HepG2 (cell line): ENCODE data around the gene RBCK1. TPM values are rescaled to one million over a fixed set of nuclear protein-coding genes. Genes with fewer than 3 reads are reported as not detected.

Source experiments
- AGO2 ChIP-seq: fragments of 200-400 bp; formaldehyde crosslinking; optimal IDR thresholded peaks from 2 replicates; pipeline ENCODE3; 2017; ENCODE audit warnings: mild to moderate bottlenecking, low read depth, low read length, moderate library complexity
- CREB1 ChIP-seq, 2 experiments: fragments of 450-650 bp in 1 of 2; IDR thresholded peaks; 2 replicates each; pipeline ENCODE4 v1.6.1; 2016 to 2017; ENCODE audit warnings: control low read depth in 1 of 2, mild to moderate bottlenecking in 1 of 2, missing compliant biosample characterization in 1 of 2, missing genetic modification characterization in 1 of 2
- SRF ChIP-seq: IDR thresholded peaks from 2 replicates; pipeline ENCODE4 v1.6.1; 2011; ENCODE audit warnings: mild to moderate bottlenecking, low read depth, low read length, moderate library complexity
- ZBTB40 ChIP-seq, 2 experiments: fragments of 450-650 bp in 1 of 2; sonication (generic) in 1 of 2; formaldehyde crosslinking in 1 of 2; IDR thresholded peaks; 2 replicates each; pipeline versions ENCODE4 v1.6.1 to v1.8.0; 2016 to 2022; ENCODE audit warnings: antibody characterized with exemption in 1 of 2, mild to moderate bottlenecking in 1 of 2, missing genetic modification reagents in 1 of 2
- ZNF362 ChIP-seq: sonication (generic); formaldehyde crosslinking; IDR thresholded peaks from 2 replicates; pipeline ENCODE4 v1.4.0; 2020; ENCODE audit warnings: missing genetic modification reagents, mild to moderate bottlenecking, borderline replicate concordance
- polyA plus RNA-seq, 8 experiments: library from polyadenylated mRNA; depleted of rRNA in 3 of 8; stranded (reverse) in 7 of 8; unstranded in 1 of 8; fragments of >200 nt; fragmentation: Illumina TruSeq in 4 of 8; extraction: Trizol in 4 of 8; gene quantifications; 2 replicates each; pipeline versions ENCODE4 v1.2.1 to v1.2.3, GENCODE V29; 2011 to 2016; ENCODE audit warnings: low read depth in 4 of 8, missing spikeins in 1 of 8, mixed read lengths in 1 of 8; ENCODE audit not compliant: insufficient read depth in 1 of 8
- total RNA-seq, 5 experiments: library from RNA; depleted of rRNA; stranded (reverse); fragments of >200 nt; fragmentation: Illumina TruSeq; extraction: Trizol; gene quantifications; 2 replicates each; pipeline ENCODE4 v1.2.3, GENCODE V29; 2016; ENCODE audit warnings: low read depth in 1 of 5
- TF ChIP-seq, protein P1 (sequence below): sonication (generic); formaldehyde crosslinking; IDR thresholded peaks from 2 replicates; pipeline ENCODE4 v1.5.1; 2020; ENCODE audit warnings: mild to moderate bottlenecking, missing genetic modification reagents, moderate library complexity

Gene RBCK1
- total and polyA plus RNA-seq, 2 of the 13 experiments (the other 11 are each of a cell fraction or from before 2014, with no cell fraction given) = 149 to 215 TPM

GRCh38 chr20:427401-427800 lies 19.3 kb downstream of the RBCK1 start (continued):
- no peak for TF ChIP-seq ZBTB40 (IDR thresholded peaks at IDR 0.05)
- TF ChIP-seq ZBTB40 (CRISPR knock-in tag; IDR thresholded peaks at IDR 0.05) = 0 out of 2 replicates have a peak, but pooled peaks have one; percentile 36
- no peak for TF ChIP-seq CREB1 (IDR thresholded peaks at IDR 0.05)
- TF ChIP-seq CREB1 (CRISPR knock-in tag; IDR thresholded peaks at IDR 0.05) = no peak
- TF ChIP-seq SRF = no peak
- peak; percentile 66 for TF ChIP-seq AGO2
- TF ChIP-seq, protein P1, sequence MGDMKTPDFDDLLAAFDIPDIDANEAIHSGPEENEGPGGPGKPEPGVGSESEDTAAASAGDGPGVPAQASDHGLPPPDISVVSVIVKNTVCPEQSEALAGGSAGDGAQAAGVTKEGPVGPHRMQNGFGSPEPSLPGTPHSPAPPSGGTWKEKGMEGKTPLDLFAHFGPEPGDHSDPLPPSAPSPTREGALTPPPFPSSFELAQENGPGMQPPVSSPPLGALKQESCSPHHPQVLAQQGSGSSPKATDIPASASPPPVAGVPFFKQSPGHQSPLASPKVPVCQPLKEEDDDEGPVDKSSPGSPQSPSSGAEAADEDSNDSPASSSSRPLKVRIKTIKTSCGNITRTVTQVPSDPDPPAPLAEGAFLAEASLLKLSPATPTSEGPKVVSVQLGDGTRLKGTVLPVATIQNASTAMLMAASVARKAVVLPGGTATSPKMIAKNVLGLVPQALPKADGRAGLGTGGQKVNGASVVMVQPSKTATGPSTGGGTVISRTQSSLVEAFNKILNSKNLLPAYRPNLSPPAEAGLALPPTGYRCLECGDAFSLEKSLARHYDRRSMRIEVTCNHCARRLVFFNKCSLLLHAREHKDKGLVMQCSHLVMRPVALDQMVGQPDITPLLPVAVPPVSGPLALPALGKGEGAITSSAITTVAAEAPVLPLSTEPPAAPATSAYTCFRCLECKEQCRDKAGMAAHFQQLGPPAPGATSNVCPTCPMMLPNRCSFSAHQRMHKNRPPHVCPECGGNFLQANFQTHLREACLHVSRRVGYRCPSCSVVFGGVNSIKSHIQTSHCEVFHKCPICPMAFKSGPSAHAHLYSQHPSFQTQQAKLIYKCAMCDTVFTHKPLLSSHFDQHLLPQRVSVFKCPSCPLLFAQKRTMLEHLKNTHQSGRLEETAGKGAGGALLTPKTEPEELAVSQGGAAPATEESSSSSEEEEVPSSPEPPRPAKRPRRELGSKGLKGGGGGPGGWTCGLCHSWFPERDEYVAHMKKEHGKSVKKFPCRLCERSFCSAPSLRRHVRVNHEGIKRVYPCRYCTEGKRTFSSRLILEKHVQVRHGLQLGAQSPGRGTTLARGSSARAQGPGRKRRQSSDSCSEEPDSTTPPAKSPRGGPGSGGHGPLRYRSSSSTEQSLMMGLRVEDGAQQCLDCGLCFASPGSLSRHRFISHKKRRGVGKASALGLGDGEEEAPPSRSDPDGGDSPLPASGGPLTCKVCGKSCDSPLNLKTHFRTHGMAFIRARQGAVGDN (CRISPR knock-in tag) = peak; percentile 15; the same call in 1 of the 2 replicates
- no peak for TF ChIP-seq ZNF362 (CRISPR knock-in tag)
